GM23248 (cell line): ENCODE measurements around the gene CDH4.

ENCODE experiments used
- EZH2 ChIP-seq: fragments of 200-600 bp; sonication (generic); IDR thresholded peaks from 2 replicates; pipeline ENCODE4 v1.6.1; 2018; ENCODE audit warnings: antibody characterized with exemption, mild to moderate bottlenecking; ENCODE audit not compliant: insufficient read depth, poor library complexity, severe bottlenecking
- EZH2phosphoT487 ChIP-seq: fragments of 200-600 bp; sonication (generic); IDR thresholded peaks from 2 replicates; pipeline ENCODE4 v1.6.1; 2018; ENCODE audit warnings: antibody characterized with exemption, moderate library complexity, mild to moderate bottlenecking, low read depth; ENCODE audit not compliant: insufficient read depth

GRCh38 chr20:61845233-61845671 lies 593.2 kb downstream of the CDH4 start:
- no peak for TF ChIP-seq EZH2
- TF ChIP-seq EZH2phosphoT487, result no peak
